NCI-H2171 (cell line): ENCODE results near the gene HIP1.
A peak's percentile ranks its signal among the peaks of the same experiment; 100 is the strongest.
"Not testable (repeated sequence)": the region's sequence is repeated elsewhere in the genome, so short reads cannot be mapped to it uniquely, and the experiment has no call there.

ENCODE experiments used
- DNase-seq: peaks from one replicate; lab custom pipeline; 2025; lab: John Stamatoyannopoulos, UW

HIP1 gene

DNA sequence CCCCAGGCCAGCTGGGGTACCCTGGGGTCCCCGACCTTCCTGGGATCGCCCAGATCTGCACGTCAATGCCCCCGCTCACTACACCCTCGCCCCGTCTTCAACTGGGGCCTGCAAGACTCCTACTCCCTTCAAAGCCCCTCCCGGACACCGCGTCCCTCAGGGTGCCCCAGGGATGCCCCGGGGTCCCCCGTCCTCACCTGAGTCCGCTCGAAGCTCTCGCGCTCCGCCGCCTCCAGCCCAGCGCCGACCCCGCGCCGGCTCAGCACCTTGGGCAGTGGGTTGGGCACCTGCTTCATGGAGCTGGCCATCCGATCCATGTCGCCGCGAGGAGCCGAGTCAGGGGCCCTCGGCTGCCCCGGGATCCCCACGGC, at the start of gene HIP1:
Gene HIP1 (minus strand): TSS at position 338 of the 371 bp plus-strand sequence. CDS start 21 bp downstream, at position 317.
- no peak for DNase-seq

DNA sequence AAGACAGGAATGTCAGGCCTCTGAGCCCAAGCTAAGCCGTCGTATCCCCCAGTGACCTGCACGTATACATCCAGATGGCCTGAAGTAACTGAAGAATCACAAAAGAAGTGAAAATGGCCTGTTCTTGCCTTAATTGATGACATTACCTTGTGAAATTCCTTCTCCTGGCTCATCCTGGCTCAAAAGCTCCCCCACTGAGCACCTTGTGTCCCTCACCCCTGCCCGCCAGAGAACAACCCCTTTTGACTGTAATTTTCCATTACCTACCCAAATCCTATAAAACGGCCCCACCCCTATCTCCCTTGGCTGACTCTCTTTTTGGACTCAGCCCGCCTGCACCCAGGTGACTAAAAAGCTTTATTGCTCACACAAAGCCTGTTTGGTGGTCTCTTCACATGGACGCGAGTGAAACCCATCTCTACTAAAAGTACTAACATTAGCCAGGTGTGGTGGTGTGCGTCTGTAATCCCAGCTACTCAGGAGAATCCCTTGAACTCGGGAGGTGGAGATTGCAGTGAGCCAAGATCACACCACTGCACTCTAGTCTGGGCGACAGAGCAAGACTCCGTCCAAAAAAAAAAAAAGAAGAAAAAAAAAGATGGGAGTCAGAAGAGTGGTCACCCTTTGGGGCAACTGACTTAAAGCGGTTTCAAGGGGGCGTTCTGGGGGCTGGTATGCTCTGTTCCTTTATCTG, 49.6 kb upstream of the HIP1 start:
- not testable (repeated sequence) for DNase-seq

DNA sequence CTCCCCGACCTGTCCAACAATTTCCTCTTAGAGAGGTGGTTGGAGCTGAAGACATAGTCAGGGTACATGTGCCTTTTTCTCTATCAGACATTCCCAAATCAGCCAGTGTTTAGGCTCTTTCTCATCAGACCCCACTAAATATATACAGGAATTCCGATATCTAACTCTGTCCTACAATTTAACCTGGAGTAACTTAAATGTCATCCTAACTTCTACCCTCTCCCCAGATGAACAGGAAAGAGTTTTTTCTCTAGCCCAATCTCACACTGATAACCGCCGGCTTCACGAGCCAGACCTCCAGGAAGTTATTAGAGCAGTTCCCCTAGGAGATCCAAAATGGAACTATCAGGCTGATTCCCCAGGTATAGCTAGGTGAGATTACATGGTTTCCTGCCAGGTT, 44.3 kb upstream of the HIP1 start:
- not testable (repeated sequence) for DNase-seq

DNA sequence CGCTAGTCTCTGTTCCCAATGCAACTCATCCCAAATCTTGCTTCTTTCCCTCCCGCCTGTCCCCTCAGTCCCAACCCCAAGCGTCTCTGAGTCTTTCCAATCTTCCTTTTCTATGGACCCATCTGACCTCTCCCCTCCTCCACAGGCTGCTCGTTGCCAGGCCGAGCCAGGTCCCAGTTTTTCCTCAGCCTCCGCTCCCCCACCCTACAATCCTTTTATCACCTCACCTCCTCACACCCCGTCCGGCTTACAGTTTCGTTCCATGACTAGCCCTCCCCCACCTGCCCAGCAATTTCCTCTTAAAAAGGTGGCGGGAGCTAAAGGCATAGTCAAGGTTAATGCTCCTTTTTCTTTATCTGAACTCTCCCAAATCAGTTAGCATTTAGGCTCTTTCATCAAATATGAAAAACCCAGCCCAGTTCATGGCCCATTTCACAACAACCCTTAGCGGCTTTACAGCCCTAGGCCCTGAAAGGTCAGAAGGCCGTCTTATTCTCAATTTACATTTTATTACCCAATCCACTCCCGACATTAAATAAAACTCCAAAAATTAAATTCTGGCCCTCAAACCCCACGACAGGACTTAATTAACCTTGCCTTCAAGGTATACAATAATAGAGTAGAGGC, 42.0 kb upstream of the HIP1 start:
- not testable (repeated sequence) for DNase-seq

DNA sequence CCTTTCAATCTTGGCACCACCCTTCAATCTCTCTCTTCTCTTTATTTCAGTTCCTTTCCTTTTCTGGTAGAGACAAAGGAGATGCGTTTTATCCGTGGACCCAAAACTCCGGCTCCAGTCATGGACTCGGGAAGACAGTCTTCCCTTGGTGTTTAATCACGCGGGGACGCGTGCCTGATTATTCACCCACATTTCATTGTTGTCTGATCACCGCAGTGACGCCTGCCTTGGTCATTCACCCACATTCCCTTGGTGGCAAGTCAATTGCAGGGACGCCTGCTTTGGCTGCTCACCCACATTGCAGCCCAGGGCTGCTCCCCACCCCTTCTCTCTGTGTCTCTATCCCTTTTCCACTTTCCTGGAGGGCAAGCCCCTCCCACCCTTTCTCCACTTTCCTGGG, 40.8 kb upstream of the HIP1 start:
- DNase-seq, result not testable (repeated sequence)

DNA sequence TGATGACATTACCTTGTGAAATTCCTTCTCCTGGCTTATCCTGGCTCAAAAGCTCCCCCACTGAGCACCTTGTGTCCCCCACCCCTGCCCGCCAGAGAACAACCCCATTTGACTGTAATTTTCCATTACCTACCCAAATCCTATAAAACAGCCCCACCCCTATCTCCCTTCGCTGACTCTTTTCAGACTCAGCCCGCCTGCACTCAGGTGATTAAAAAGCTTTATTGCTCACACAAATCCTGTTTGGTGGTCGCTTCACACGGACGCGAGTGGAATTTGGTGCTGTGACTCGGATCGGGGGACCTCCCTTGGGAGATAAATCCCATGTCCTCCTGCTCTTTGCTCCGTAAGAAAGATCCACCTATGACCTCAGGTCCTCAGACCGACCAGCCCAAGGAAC, 40.3 kb upstream of the HIP1 start:
- DNase-seq, result not testable (repeated sequence)

DNA sequence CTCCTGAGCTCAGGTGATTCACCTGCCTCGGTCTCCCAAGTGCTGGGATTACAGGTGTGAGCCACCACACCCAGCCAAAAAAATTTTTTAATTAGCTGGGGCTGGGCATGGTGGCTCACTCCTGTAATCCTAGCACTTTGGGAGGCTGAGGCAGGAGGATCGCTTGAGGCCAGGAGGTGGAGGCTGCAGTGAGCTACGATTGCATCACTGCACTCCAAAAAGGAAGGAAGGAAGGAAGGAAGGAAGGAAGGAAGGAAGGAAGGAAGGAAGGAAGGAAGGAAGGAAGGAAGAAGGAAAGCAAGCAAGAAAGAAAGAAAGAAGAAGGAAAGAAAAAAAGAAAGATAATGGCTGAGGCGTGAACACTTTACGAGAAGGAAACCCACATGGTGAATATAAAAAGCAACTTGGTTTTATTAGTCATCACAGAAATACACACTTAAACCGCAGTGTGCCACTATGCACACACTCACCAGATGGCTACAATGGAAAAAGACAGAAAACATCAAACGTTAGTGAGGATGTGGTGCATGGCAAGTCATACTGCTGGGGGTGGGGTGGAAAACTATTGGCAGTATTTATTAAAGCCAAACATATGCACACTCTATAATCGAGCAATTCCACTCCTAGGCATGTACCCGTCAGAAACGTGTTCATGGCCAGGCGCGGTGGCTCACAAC, 37.7 kb upstream of the HIP1 start:
- no peak for DNase-seq

DNA sequence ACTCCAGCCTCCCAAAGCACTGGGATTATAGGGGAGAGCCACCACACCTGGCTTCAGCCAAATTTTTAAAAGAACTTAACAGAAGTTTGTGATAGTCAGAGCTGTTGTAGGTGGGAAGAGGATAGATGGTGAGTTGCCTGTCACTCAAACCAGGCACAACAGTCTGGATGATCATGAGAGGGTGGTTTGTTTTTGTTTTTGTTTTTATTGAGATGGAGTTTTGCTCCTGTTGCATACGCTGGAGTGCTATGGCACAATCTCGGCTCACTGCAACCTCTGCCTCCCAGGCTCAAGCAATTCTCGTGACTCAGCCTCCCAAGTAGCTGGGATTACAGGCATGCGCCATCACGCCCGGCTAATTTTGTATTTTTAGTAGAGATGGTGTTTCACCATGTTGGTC, 35.2 kb upstream of the HIP1 start:
- not testable (repeated sequence) for DNase-seq

DNA sequence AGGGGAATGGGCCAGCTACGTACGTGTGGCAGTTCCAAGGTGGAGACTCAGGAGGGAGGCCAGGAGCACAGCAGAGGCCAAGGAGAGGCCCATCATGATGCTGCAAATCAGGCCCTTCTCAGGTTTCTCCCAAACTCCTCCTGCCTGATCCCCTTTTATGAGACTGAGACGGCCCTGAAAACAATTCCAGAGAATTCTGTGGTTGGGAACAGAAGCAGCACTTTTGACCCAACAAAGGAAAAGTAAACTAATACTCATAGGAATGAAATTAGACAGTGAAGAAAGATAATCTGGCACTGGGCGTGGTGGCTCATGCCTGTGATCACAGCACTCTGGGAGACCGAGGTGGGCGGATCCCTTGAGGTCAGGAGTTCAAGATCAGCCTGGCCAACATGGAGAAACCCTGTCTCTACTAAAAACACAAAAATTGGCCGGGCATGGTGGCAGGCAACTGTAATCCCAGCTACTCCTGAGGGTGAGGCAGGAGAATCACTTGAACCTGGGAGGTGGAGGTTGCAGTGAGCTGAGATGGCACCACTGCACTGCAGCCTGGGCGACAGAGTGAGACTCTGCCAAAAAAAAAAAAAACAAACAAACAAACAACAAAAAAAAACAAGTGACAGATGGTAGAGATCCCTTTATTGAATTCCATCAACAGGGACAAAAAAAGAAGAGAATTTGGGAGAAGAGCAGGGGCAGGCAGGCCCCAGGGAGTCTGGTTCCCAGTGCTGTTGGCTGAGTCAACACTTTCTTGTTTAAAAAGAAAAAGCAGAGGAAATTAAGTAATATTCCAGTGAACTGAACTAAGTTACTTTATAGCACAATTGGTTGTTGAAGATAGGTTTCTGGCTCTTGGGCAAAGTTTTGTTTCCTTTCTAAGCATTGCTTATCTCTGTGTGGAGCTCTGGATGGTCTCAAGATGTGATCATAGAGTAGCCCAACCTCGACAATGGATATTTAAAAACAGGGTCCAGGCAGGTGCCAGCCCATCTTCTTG, 33.6 kb upstream of the HIP1 start, which contains the start of gene CCL26:
Gene CCL26 (minus strand): TSS at position 131 of the 997 bp plus-strand sequence. CDS start 35 bp downstream, at position 96.
- no peak for DNase-seq

DNA sequence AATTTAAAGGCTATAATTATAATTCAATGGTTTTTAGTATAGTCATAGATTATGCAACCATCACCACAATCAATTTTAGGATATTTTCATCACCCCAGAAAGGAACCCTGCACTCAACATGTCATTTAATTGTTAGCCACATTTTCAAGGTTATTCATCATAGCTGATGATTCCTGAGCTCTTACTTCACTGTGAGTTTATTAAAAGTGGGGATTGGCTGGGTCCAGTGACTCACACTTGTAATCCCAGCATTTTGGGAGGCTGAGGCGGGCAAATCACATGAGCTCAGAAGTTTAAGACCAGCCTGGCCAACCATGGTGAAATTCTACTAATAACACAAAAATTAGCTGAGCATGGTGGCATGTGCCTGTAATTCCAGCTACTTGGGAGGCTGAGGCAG, 32.5 kb upstream of the HIP1 start:
- DNase-seq, result no peak

DNA sequence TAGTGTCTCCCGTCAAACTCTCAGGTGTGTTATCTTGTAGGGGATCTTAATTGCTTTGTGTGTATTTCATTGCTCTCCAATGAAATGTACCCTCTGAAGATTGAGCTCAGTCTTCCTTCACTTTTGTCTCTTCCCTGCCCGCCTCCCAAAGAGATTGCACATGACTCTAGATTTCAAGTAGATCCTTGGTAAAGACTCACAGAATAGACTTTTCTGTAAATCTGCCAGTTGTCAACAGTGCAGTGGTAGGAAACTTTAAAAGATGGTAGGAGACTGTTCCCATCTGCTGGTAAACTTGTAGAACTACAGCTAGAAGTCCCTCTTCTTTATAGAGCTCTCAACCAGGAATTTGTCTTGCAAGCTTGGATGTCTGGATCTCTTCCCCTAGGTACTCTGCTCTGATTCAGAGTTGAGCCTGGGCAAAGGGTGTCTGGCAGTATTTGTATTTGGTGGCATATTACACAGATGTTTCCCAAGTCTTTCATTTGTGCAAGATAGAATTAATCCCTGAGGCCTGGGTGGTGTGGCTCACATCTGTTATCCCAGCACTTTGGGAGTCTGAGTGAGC, 23.7 kb upstream of the HIP1 start:
- DNase-seq, result peak; percentile 48

DNA sequence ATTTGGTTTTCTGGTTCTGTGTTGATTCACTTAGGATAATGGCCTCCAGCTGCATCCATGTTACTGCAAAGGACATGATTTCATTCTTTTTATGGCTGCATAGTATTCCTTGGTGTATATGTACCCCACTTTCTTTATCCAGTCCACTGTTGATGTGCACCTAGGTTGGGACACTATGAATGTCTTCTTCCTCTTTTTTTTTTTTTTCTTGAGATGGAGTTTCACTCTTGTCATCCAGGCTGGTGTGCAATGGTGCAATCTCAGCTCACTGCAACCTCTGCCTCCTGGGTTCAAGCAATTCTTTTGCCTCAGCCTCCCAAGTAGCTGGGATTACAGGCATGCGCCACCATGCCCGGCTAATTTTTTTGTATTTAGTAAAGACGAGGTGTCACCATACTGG, 23.1 kb upstream of the HIP1 start:
- not testable (repeated sequence) for DNase-seq

DNA sequence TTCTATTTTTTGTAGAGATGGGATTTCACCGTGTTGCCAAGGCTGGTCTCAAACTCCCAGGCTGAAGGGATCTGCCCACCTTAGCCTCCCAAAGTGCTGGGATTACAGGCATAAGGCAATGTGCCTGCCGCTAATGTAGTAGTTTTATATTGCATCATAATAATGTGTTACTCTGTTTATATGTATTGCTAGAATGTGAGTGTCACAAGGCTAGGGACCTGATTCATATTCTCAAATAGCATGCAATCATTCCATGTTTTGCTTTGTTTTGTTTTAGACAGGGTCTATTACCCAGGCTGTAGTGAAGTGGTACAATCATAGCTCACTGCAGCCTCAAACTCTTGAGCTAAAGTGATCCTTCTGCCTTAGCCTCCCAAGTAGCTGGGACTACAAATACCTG, 19.8 kb upstream of the HIP1 start:
- no peak for DNase-seq

DNA sequence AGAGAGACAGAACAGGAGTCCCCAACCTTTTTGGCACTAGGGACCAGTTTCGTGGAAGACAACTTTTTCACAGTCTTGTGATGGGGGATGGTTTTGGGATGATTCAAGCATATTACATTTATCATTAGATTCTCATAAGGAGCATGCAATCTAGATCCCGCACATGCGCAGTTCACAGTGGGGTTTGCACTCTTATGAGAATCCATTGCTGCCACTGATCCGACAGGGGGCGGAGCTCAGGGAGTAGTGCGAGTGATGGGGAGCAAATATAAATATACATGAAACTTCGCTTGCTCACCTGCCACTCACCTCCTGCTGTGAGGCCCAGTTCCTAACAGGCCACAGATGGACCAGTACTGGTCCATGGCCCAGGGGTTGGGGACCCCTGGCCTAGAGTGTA, 19.1 kb upstream of the HIP1 start:
- no peak for DNase-seq

DNA sequence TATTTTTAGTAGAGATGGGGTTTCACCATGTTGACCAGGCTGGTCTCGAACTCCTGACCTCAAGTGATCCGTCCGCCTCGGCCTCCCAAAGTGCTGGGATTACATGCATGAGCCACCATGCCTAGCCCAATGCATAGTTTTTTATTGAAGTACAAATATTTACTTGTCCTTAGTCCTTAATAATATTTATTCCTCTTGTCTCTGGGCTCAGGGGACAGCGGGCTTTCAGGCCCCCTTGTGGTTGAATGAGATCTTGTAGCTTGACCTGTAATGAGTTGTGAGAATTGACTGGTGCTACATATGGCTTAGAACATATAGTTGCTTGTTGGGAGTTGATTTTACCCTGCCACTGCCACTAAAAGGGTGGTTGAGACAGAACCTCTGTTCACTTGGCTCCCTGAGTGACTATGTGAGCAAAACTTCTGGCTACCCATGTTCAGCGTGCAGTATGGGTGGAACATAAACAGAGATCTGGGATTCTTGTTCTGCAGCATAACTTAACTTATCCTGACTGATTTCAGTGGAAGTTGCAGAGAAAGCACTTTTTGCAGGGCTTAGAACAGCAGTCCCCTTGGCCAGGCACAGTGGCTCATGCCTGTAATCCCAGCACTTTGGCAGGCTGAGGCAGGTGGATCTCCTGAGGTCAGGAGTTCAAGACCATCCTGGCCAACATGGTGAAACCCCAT, 18.4 kb upstream of the HIP1 start:
- DNase-seq, result no peak

DNA sequence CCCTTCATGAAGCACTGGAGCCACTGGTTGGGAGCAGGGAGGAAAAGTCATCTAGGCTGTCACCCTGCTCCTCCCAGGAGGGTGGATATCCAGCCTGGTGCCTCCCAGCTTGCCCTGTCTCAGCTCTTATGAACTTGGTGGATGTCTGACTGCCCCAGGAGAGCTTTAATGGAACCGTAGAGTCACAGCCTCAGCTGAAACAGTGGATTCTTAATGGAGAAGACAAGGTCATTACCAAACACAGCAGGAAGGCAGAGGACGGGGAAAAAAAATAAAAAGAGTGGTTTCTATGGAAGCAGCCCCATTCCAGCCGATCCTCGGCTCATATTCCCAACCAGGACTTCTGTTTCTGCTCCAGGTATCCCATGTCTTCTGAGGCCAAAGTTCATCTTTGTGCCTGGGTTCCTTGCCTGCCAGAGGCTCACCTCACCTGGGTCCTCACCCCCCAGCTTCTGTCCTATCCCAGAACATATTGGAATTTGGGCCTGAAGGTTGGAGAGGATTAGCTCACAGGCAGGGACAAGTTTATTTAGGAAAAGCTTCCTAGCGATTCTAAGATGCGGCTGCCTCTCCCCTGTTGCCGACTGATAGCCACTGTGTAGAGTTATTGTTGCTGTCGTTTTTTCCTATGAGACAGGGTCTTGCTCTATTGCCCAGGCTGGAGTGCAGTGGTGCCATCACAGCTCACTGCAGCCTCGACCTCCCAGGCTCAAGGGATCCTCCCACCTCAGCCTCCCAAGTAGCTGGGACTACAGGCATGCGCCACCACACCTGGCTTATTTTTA, 17.7 kb upstream of the HIP1 start:
- DNase-seq, result no peak

DNA sequence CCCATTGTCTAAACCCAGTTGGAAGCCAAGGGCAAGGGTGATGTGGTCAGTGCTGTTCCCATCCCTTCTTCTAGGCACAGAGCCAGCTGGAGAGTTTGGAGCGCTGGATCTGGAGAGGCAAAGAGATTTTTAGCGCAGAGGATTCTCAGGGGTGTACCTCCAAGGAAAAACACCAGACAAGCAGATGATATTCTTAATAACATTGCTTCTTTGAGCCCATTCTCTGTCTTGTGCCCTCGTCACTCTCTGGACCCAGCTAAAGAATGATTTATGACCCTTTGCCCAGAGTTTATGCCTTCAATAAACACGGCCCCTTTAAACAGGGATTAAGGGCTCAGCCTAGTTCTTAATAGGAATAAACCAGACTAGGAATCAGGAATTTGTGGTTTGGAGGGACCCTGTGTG, 4.7 kb upstream of the HIP1 start:
- DNase-seq, result no peak

DNA sequence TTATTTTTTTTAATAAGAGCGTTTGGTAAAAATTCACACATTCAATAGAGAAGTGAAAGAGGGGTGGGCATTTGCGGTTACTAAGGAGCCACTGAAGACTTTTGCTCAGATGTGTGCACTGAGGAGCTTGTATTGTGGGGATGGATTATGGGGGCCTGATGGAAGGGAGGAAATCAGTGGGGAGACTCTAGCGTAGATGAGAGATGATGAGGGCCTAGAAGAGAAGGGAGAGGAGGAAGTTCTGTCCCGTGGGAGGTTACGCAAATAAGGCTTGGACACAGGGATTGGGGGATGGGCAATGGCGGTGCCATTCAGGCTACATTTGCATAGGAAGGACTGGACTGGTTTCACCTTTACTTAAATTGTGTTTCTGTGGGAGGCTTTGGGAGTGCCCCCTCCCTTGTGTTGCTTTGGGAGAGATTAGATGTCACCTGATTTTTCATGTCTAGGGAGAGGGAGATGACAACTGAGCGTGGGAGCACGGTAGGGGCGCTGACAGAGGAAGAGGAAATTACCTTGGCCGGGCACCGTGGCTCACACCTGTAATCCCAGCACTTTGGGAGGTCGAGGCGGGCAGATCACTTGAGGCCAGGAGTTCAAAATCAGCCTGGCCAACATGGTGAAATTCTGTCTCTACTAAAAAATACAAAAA, 2.2 kb upstream of the HIP1 start:
- no peak for DNase-seq

DNA sequence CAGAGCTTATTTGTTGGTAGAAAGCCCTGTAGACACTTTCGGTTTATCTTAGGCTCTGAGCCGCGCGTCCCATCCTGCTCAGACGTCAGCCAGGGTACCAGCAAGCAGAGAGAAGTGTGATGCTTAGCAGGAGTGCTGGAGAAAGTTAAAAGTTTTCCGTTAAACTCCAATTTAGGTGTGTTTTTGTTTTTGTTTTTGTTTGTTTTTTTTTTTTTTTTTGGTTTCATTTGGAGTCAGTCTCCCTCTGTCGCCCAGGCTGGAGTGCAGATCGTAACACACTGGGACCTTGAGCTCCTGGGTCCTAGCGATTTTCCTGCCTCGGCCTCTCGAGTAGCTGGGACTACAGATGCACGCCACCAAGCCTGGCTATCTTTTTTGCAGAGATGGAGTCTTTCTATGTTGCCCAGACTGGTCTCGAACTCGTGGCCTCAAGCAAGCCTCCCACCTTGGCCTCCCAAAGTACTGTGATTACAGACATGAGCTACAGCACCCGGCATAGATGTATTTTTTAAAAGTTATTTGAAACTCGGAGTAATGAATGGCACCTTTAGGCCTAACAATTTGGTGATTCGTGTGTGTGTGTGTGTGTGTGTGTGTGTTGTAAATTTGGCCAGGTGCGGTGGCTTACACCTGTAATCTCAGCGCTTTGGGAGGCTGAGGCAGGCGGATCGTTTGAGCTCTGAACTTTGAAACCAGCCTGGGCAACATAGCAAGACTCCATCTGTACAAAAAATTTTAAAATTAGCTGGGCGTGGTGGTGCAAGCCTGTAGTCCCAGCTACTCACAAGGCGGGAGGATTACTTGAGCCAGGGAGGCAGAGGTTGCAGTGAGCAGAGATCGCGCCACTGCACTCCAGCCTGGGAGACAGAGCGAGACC, 1.3 kb upstream of the HIP1 start:
- DNase-seq, result no peak
